Activated T-cell treated with anti-CD3 and anti-CD28 coated beads for 1 hour (primary cell): Measurements from ENCODE around the gene PLIN5.

Experiments used
- DNase-seq: peaks from one replicate; pipeline ENCODE4 v3.0.0-alpha.2; 2020; ENCODE audit warnings: low read depth

The PLIN5 gene, protein sequence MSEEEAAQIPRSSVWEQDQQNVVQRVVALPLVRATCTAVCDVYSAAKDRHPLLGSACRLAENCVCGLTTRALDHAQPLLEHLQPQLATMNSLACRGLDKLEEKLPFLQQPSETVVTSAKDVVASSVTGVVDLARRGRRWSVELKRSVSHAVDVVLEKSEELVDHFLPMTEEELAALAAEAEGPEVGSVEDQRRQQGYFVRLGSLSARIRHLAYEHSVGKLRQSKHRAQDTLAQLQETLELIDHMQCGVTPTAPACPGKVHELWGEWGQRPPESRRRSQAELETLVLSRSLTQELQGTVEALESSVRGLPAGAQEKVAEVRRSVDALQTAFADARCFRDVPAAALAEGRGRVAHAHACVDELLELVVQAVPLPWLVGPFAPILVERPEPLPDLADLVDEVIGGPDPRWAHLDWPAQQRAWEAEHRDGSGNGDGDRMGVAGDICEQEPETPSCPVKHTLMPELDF

GRCh38 chr19:4534836-4535658, at the start of gene PLIN5:
Gene PLIN5, minus strand, starts transcription at chr19:4535224. Its CDS starts 1,150 bp downstream, at chr19:4534074.
- peak; percentile 19 for DNase-seq

GRCh38 chr19:4583961-4584669, 49.1 kb upstream of the PLIN5 start:
- no peak for DNase-seq

- no peak for DNase-seq
Measured at GRCh38 chr19:4582980-4583842, 48.2 kb upstream of the PLIN5 start.

DNA sequence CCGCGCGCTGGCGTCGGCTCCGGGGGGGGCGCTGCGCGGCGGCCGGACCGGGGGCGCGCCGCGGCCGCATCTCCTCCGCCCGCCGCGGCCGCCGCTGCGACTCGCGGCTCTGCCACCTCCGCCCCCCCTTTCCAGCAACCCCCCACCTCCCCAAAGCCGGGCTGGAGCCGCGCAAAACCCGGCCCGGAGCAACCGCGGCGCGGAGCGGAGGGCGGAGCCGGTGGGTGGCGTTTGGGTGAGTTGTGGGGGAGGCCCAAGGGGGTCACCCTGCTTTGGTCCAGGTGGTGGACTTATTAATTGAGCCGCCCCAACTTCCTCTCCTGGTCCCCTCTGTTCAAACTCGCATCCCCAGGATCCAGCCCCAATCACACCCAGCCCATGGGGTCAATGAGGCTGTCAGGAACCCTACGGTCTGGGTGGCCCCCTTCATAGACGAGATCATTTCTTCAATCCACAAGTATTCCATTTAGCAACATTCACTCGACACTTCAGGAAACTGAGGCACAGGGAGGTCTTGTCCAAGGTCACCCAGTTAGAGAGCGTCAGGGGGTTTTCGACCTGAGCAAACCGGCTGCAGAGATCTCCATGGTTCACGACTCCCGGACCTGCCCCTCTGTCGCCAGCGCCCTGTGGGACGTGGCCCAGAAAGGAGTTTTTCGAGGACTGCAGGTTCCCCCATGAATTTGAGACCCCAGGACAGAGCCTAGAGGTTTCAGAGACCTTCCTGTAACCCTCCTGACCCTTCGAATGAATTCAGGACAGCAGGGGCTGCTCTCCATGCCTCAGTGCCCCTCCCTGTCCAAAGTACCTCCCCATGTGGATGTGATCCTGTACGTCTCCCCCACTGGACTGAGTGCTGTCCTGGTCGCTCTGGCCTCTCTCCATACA, 46.9 kb upstream of the PLIN5 start:
- no peak for DNase-seq

DNA sequence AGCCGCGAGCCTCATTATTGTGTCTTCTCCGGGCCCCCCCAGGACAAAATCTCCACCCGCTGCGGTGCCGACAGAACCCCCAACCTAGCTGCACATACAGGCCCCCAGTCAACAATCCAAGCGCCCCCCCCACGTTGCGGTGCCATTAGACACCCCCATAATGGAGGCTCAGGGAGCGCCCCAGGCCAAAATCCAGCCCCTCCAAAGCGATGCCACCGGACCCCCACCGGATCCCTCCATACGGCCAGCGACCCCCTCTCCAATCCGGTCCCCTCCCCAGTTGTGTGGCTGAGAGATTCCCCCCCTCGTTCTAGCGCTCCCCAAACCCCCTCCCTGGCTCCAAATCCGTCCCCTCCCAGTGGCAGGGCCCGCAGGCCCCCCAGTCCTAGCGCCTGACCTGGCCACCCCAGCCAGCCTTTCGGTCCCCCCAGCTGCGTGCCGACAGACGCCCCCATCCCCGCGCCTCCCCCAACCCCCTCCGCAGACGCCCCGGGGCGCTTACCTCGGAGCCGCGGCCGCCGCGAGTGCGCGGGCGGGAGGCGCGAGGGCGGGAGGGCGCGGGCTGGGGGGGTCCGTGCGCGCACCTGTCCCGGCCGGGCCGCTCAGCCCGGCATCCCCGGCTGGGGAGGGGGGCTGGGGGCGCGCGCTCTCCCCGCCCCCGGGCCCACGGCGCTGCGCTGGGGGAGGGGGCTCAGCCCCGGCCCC, 46.1 kb upstream of the PLIN5 start:
- no peak for DNase-seq

DNA sequence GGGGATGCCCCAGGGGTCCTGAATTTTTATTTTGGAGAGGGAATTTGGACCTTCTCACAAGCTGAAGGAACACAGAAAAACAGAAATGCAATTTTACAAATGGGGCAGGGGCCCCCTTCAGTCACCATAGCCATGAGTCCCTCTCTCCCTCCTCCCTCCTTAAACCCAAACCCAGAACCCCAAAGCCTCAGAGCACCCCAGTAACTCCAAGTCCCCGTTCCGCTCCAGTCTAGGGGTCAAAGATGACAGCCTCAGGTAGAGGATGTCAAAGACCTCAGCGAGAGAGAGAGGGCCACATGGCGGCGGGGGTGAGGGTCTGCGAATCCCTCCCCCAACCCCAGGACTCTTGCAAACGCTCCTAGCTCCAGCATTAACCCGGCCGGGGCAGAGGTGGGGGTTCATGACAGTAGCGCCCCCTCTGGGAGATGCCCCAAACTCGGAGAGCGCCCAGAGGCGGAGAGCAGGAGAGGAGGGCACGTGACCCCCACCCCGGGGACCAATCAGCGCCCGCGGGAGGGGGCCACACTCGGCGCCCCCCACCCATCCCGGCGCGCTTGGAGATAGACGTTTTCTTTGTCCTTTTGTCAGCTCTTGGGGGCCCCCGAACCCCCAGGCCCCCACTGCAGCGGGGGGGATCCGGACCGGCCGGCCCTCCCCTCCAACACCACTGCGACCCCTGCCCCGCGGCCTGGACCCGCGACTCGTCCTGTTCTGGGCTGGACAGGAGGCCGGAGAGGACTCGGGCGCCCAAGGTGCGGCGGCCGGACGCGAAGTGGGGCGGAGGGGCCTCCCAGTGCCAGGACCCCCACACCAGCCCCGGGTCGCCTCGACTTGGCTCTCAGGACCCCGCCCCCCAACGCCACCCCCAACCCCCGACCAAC, 45.2 kb upstream of the PLIN5 start:
- DNase-seq, result no peak

GRCh38 chr19:4579389-4579788, 44.4 kb upstream of the PLIN5 start:
- DNase-seq, result no peak

DNA sequence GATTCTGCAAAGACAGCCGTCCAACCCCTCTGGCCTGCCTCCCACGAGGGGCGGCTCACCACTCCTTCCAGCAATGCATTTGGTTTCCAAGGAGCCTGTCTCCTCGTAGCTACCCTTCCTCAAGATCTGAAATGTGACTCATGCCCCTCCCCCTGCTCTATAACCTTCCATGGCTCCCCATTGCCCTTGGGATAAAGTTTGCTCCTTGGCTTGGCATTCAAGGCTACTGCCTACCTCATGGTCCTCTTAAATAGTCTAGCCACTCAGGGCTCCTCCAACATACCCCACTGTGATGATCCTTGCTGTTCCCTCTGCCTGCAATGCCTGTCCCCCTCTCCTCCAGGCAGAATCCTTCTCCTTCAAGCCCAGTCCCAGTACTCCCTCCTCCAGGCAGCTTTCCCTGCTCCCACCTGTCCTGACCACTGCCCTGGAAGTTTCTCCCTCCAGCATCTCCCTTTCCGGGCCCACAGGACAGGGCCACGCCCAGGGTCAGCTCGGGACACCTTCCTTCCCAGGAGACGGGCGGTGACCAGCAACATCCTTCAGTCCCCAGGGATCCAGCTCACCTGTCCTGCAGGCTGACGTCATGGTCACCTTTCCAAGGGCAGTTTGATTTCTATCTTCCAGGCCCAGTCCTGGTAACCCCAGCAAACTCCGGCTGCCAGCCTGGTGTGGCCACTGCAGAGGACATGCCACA, 43.7 kb upstream of the PLIN5 start:
- no peak for DNase-seq

- DNase-seq, result no peak
Measured at GRCh38 chr19:4577020-4577782, 42.2 kb upstream of the PLIN5 start.

DNA sequence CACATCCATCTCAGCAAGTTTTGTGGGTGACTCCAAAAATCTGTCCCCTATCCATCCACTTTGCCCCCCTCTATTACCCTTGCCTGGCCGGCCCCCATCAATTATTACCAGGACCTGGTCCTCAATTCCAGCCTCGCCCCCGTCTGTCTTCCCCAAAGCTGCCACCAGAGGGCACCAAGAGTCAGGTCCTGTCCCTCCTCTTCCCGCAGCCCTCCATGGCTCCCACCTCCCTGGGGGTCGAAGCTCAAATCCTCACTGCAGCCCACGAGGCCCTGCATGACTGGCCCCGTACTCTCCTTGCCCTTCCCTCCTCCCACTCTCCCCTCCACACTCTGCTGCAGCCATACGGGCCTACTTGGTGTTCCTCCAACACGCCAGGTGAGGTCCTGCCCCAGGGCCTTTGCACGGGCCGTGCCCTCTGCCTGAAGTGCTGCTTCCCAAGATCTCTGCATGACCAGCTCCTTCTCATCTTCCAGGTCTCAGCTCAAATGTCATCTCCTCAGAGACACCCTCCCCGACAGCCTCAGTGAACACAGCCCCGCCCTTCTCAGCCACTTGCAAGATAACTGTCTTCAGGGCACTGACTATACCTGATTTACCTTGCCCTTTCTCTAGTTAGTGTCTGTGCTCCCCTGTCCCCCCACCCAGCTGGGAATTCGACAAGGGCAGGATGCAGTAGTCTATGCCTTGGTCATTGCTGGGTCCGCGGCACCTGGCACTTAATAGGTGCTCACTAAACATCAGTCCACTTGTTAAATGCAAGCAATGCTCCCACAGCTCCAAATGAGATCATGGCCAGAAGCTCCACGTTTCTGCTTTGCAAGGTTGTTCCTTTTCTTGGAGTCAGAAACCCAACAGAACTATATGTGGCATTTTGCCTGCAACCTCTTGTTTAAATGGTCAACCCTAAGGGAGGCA, 41.3 kb upstream of the PLIN5 start:
- peak; percentile 65 for DNase-seq

GRCh38 chr19:4575267-4576015, 40.4 kb upstream of the PLIN5 start:
- DNase-seq, result no peak

DNA sequence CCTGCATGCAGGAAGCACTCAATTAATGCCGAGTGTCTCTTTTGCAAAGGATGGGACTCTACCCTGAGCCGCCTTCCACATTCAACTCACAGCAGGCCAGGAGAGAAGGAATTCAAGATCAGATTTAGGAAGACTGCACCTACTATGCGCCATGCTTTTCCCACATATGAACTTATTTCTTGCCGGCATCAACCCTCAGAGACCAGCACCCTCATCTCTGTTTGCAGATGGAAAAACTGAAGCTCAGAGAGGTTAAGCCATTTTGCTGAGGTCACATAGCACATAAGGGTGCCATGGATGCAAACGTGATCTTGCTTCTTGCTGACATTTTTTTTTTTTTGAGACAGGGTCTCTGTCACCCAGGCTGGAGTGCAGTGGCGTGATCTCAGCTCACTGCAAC, 38.7 kb upstream of the PLIN5 start:
- no peak for DNase-seq

- no peak for DNase-seq
Measured at GRCh38 chr19:4571305-4571917, 36.4 kb upstream of the PLIN5 start.

GRCh38 chr19:4570916-4571304, 35.9 kb upstream of the PLIN5 start:
- no peak for DNase-seq

DNA sequence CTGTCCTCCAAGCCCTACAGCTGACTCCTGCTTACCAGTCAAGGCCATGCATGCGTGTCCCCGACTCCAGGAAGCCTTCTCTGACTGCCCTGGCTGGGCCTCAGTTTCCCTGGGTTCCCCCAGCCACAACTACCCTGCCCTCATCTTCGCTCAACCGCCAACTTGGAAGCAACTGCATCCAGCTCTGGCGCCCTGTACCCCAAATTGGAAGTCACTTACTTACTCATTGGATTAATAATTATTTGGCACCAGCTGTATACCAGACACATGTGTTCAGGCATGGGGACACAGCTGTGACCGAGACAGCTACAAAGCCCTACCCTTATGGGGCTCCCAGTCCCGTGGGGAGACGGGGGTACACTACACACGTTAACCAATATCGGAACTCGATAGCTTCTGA, 35.4 kb upstream of the PLIN5 start:
- no peak for DNase-seq
